Astrocyte (in vitro differentiated cells and primary cell): ENCODE data around the gene CASTOR1. TPM values are rescaled to one million over a fixed set of nuclear protein-coding genes. Genes with fewer than 3 reads are reported as not detected.

Experiments
- total RNA-seq: library from RNA; stranded (reverse); gene quantifications from 2 replicates; pipeline ENCODE4 v1.2.1, GENCODE V29; 2021

CASTOR1 gene
- total RNA-seq, 1 donor from 2014 or later: 15.2 TPM

Other genes with a start within 250 kb of the CASTOR1 start
- gene HORMAD2, start 209.0 kb downstream of the CASTOR1 start, total RNA-seq: not detected in 2 replicates
- gene LIF, start 42.7 kb downstream of the CASTOR1 start, total RNA-seq: 63.3 and 100 TPM in 2 replicates
- gene OSM, start 22.7 kb downstream of the CASTOR1 start, total RNA-seq: not detected in 2 replicates
- 32.7 and 33.3 TPM in 2 replicates for gene TBC1D10A, start 37.4 kb upstream of the CASTOR1 start, total RNA-seq
- 134 and 139 TPM in 2 replicates for gene SF3A1, start 67.4 kb upstream of the CASTOR1 start, total RNA-seq
- gene CCDC157, start 67.5 kb upstream of the CASTOR1 start, total RNA-seq: 2.9 and 3.2 TPM in 2 replicates
- 24.5 and 28.5 TPM in 2 replicates for gene RNF215, start 97.9 kb upstream of the CASTOR1 start, total RNA-seq
- 14.5 and 19.5 TPM in 2 replicates for gene SEC14L2, start 107.5 kb upstream of the CASTOR1 start, total RNA-seq
- gene MTFP1, start 136.3 kb upstream of the CASTOR1 start, total RNA-seq: 10.6 and 13.0 TPM in 2 replicates
- gene SEC14L3, start 182.5 kb upstream of the CASTOR1 start, total RNA-seq: not detected in 2 replicates
- gene SEC14L4, start 216.2 kb upstream of the CASTOR1 start, total RNA-seq: not detected in 2 replicates